DND-41 (cell line): ENCODE data around the gene KCNN3.

Experiments
- EZH2 ChIP-seq: IDR thresholded peaks from 3 replicates; pipeline ENCODE4 v1.6.1; 2012; ENCODE audit warnings: borderline replicate concordance, low read depth, mild to moderate bottlenecking, moderate library complexity, low read length, inconsistent platforms; ENCODE audit not compliant: severe bottlenecking
- TF ChIP-seq, protein P1 (sequence below): IDR thresholded peaks from 2 replicates; pipeline ENCODE4 v1.5.1; 2012; ENCODE audit warnings: borderline replicate concordance, low read length, moderate library complexity, mild to moderate bottlenecking; ENCODE audit not compliant: poor library complexity, severe bottlenecking; ENCODE audit errors: extremely low read depth

DNA sequence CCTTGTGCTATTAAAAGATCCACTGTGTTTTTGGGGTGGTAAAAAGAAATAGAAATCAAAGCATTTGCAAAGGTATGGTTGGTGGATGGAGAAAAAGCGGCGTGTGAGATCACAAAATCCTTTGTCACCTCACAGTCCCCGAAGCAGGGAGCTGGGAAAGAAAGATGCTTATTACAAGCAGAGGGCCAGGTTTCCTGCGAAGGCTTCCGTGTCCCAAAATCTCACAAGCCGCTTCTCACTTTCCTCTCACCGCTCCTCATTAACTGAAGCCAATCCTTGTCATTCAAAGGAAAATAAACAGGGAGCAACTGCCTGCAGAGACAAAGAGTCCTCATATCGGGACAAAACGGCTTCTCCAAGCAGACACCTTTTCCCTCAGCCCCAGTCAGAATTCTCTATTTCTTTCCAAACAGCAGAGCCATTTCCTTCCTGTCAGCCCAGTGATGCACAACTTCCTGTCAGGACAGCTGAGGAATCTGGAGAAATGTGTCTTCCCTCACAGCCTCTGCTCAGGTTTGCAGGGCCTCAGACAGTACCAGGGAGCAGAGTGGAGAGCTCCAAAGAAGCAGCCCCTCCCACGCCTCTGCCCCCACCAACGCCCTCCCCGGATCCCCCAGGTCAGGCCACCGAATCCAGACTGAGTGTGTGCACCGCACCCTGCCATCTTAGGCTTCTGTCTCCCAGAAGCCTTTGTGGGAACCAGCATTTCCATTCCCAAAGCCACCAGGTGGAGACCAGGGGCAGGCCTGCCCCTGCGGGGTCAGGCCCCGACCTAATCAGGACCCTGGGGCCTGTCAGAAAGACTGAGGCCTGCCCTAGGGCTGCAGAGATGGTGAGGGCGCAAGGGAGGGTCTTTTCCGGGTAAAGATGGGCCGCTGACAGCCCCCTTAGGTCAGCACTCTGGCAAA, 29.6 kb downstream of the KCNN3 start:
- TF ChIP-seq, protein P1, sequence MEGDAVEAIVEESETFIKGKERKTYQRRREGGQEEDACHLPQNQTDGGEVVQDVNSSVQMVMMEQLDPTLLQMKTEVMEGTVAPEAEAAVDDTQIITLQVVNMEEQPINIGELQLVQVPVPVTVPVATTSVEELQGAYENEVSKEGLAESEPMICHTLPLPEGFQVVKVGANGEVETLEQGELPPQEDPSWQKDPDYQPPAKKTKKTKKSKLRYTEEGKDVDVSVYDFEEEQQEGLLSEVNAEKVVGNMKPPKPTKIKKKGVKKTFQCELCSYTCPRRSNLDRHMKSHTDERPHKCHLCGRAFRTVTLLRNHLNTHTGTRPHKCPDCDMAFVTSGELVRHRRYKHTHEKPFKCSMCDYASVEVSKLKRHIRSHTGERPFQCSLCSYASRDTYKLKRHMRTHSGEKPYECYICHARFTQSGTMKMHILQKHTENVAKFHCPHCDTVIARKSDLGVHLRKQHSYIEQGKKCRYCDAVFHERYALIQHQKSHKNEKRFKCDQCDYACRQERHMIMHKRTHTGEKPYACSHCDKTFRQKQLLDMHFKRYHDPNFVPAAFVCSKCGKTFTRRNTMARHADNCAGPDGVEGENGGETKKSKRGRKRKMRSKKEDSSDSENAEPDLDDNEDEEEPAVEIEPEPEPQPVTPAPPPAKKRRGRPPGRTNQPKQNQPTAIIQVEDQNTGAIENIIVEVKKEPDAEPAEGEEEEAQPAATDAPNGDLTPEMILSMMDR: no peak
- TF ChIP-seq EZH2: no peak
